IMR-90 (cell line): ENCODE results near the gene CNTN5. TPM values are rescaled to one million over a fixed set of nuclear protein-coding genes. Genes with fewer than 3 reads are reported as not detected.

ENCODE experiments used
- ATAC-seq: fragments of 200-7000 bp; cut with Tn5 transposase; 2 replicates; pipeline ENCODE4 v1.9.1; 2020; ENCODE audit warnings: low read depth, mild to moderate bottlenecking, moderate library complexity
- BruUV-seq: library from RNA; stranded (reverse); fragments of 400-500 nt; replicated peaks from 2 replicates; lab custom pipeline; 2021; lab: Mats Ljungman, UMichigan
- CTCF ChIA-PET: fragments of 300-600 bp; formaldehyde crosslinking; extraction: SDS; loops from one replicate; lab custom pipeline; 2021; ENCODE audit warnings: antibody characterized with exemption; lab: Yijun Ruan, JAX
- POLR2A ChIA-PET: fragments of 300-600 bp; sonication (Branson Sonifier 250); formaldehyde crosslinking; loops from one replicate; lab custom pipeline; 2022; ENCODE audit warnings: antibody characterized with exemption; ENCODE audit not compliant: unreplicated experiment; lab: Charles Lee
- DNase-seq: peaks from one replicate; pipeline ENCODE4 v3.0.0; 2013
- H2AFZ ChIP-seq: replicated peaks from 2 replicates; pipeline ENCODE3; 2013; ENCODE audit warnings: low read length, mild to moderate bottlenecking; ENCODE audit not compliant: poor library complexity
- H2AK5ac ChIP-seq: 2 replicates; pipeline ENCODE4 v1.6.1; 2013; ENCODE audit warnings: low read depth, low read length, inconsistent platforms
- H2AK9ac ChIP-seq: replicated peaks from 2 replicates; pipeline ENCODE3; 2013; ENCODE audit warnings: mild to moderate bottlenecking, low read depth, low read length, moderate library complexity; ENCODE audit not compliant: poor library complexity
- H2BK120ac ChIP-seq: 2 replicates; pipeline ENCODE4 v1.6.1; 2013; ENCODE audit warnings: low read depth, low read length, inconsistent platforms
- H2BK15ac ChIP-seq: 3 replicates; pipeline ENCODE4 v1.6.1; 2013; ENCODE audit warnings: low read depth, low read length, inconsistent platforms
- H2BK20ac ChIP-seq: 2 replicates; pipeline ENCODE4 v1.6.1; 2013; ENCODE audit warnings: low read depth, mild to moderate bottlenecking, inconsistent platforms, low read length, moderate library complexity
- H2BK5ac ChIP-seq: 2 replicates; pipeline ENCODE4 v1.6.1; 2013; ENCODE audit warnings: mild to moderate bottlenecking, low read depth, low read length, inconsistent platforms; ENCODE audit not compliant: poor library complexity, severe bottlenecking
- H3K14ac ChIP-seq: replicated peaks from 2 replicates; pipeline ENCODE4 v1.6.1; 2013; ENCODE audit warnings: low read depth, low read length, inconsistent platforms
- H3K18ac ChIP-seq: 2 replicates; pipeline ENCODE4 v1.6.1; 2013; ENCODE audit warnings: low read depth, low read length, control low read depth
- H3K23ac ChIP-seq: 2 replicates; pipeline ENCODE4 v1.6.1; 2013; ENCODE audit warnings: low read depth, low read length, inconsistent platforms
- H3K27ac ChIP-seq: 2 replicates; pipeline ENCODE4 v1.5.1; 2013; ENCODE audit warnings: mild to moderate bottlenecking, control low read depth, low read length; ENCODE audit not compliant: insufficient read depth
- H3K27me3 ChIP-seq: 2 replicates; pipeline ENCODE4 v1.6.1; 2013; ENCODE audit warnings: low read length; ENCODE audit not compliant: control insufficient read depth, insufficient read depth
- H3K36me3 ChIP-seq: 2 replicates; pipeline ENCODE4 v1.6.1; 2013; ENCODE audit warnings: low read length, mixed read lengths; ENCODE audit not compliant: control insufficient read depth, insufficient read depth
- H3K4ac ChIP-seq: 2 replicates; pipeline ENCODE4 v1.6.1; 2013; ENCODE audit warnings: low read depth, low read length, inconsistent platforms
- H3K4me1 ChIP-seq: 2 replicates; pipeline ENCODE4 v1.6.1; 2013; ENCODE audit warnings: low read length, mixed read lengths; ENCODE audit not compliant: control insufficient read depth, insufficient read depth
- H3K4me2 ChIP-seq: 2 replicates; pipeline ENCODE4 v1.6.1; 2013; ENCODE audit warnings: low read depth, mild to moderate bottlenecking, control low read depth, low read length, moderate library complexity
- H3K4me3 ChIP-seq: 2 replicates; pipeline ENCODE4 v1.5.1; 2013; ENCODE audit warnings: low read depth, mild to moderate bottlenecking, control low read depth, low read length, moderate library complexity; ENCODE audit not compliant: insufficient read depth
- H3K56ac ChIP-seq: 2 replicates; pipeline ENCODE4 v1.6.1; 2013; ENCODE audit warnings: low read length, inconsistent platforms; ENCODE audit not compliant: insufficient read depth; ENCODE audit errors: extremely low read depth
- H3K79me1 ChIP-seq, 2 experiments: 2 replicates each; pipeline ENCODE4 v1.6.1; 2013; ENCODE audit warnings: low read length in 2 of 2, inconsistent platforms in 1 of 2, low read depth in 1 of 2
- H3K9ac ChIP-seq: 2 replicates; pipeline ENCODE4 v1.6.1; 2013; ENCODE audit warnings: low read depth, low read length, control low read depth
- H3K9me1 ChIP-seq: 2 replicates; pipeline ENCODE4 v1.6.1; 2013; ENCODE audit warnings: low read length, inconsistent platforms; ENCODE audit not compliant: insufficient read depth
- H3K9me3 ChIP-seq: 2 replicates; pipeline ENCODE4 v1.6.1; 2013; ENCODE audit warnings: low read length; ENCODE audit not compliant: control insufficient read depth, insufficient read depth
- H4K20me1 ChIP-seq: 2 replicates; pipeline ENCODE4 v1.6.1; 2013; ENCODE audit warnings: low read length, inconsistent platforms; ENCODE audit not compliant: insufficient read depth
- H4K5ac ChIP-seq: 2 replicates; pipeline ENCODE4 v1.6.1; 2013; ENCODE audit warnings: mild to moderate bottlenecking, low read depth, low read length, control low read depth
- H4K8ac ChIP-seq, 2 experiments: 2 replicates each; pipeline ENCODE4 v1.6.1; 2013; ENCODE audit warnings: low read depth in 2 of 2, low read length in 2 of 2, control low read depth in 1 of 2, inconsistent platforms in 1 of 2
- H4K91ac ChIP-seq: 2 replicates; pipeline ENCODE4 v1.6.1; 2013; ENCODE audit warnings: low read depth, low read length, inconsistent platforms; ENCODE audit not compliant: insufficient read depth
- ELK1 ChIP-seq: fragments of 150-350 bp; IDR thresholded peaks from 2 replicates; pipeline ENCODE4 v1.6.1; 2016; ENCODE audit warnings: low read depth, mild to moderate bottlenecking, low read length, moderate library complexity, borderline replicate concordance
- MAFK ChIP-seq: IDR thresholded peaks from 2 replicates; pipeline ENCODE4 v1.6.1; 2012; ENCODE audit warnings: low read depth, low read length, improper control_type of control experiment
- SMC3 ChIP-seq: fragments of 150-350 bp; IDR thresholded peaks from 2 replicates; pipeline ENCODE4 v1.6.1; 2016; ENCODE audit warnings: low read depth, mild to moderate bottlenecking, antibody characterized with exemption, low read length, moderate library complexity
- dilution Hi-C: fragments of 300-500 bp; cut with HindIII; formaldehyde crosslinking; loops from one replicate; pipeline ENCODE4 v1.14.3; 2018; ENCODE audit warnings: low sequenced_read_pairs; ENCODE audit not compliant: unreplicated experiment
- in situ Hi-C: fragments of 300-500 bp; cut with MboI; formaldehyde crosslinking; loops from 3 replicates; pipeline ENCODE4 v1.14.3; 2019; ENCODE audit warnings: low sequenced_read_pairs, inconsistent platforms, mixed read lengths
- intact Hi-C: fragments of 100-400 bp; cut with micrococcal nuclease; formaldehyde crosslinking; loops from 2 replicates; pipeline ENCODE4 v1.10.0; 2022
- polyA plus RNA-seq, 3 experiments: library from polyadenylated mRNA; depleted of rRNA; stranded (reverse); fragments of >200 nt; gene quantifications; 2 replicates each; pipeline ENCODE4 v1.2.3, GENCODE V29; 2012; ENCODE audit warnings: low replicate concordance in 1 of 3
- total RNA-seq: library from RNA; depleted of rRNA; stranded (reverse); fragments of >200 nt; gene quantifications from 2 replicates; pipeline ENCODE4 v1.2.3, GENCODE V29; 2012

CNTN5 gene
- total and polyA plus RNA-seq, 2 of the 4 experiments (the other 2 are of a cell fraction): not detected

GRCh38 chr11:99640671-99641070 lies 619.9 kb downstream of the CNTN5 start:
- H3K4me3 ChIP-seq: no peak overlapping the region
- H3K18ac ChIP-seq: no peak overlapping the region
- no peak overlapping the region for H4K91ac ChIP-seq
- in situ Hi-C loops (no loop called here), intact Hi-C loops (no loop called here), dilution Hi-C loops (no loop called here)
- CTCF ChIA-PET: no interaction called here
- no peak for DNase-seq
- H4K20me1 ChIP-seq: no peaks in the 10 kb centered on the region
- no peaks in the 10 kb centered on the region for H3K9me1 ChIP-seq
- no peak for TF ChIP-seq SMC3
- peak; percentile 73 for TF ChIP-seq MAFK
- TF ChIP-seq ELK1: no peak
- POLR2A ChIA-PET: no interaction called here
- H2AK9ac ChIP-seq: no peak overlapping the region
- no peak overlapping the region for H3K14ac ChIP-seq
- no peak overlapping the region for H2BK15ac ChIP-seq
- H3K56ac ChIP-seq: no peak overlapping the region
- H3K36me3 ChIP-seq: no peaks in the 10 kb centered on the region
- no peak overlapping the region for H3K9ac ChIP-seq
- H3K9me3 ChIP-seq: no peaks in the 10 kb centered on the region
- H2BK20ac ChIP-seq: no peak overlapping the region
- BruUV-seq: no TSS peak
- H4K5ac ChIP-seq: no peak overlapping the region
- H2BK5ac ChIP-seq: no peak overlapping the region
- H3K27me3 ChIP-seq: no peaks in the 10 kb centered on the region
- H2AK5ac ChIP-seq: no peak overlapping the region
- no peaks in the 10 kb centered on the region for H3K4me1 ChIP-seq
- no peak overlapping the region for H3K23ac ChIP-seq
- H3K27ac ChIP-seq: no peak overlapping the region
- no peak overlapping the region for H4K8ac ChIP-seq
- no peaks in the 10 kb centered on the region for H3K79me1 ChIP-seq
- no peak overlapping the region for H2BK120ac ChIP-seq
- no peak overlapping the region for H3K4me2 ChIP-seq
- H3K4ac ChIP-seq: no peak overlapping the region
- ATAC-seq: no peak
- no peak overlapping the region for H2AFZ ChIP-seq
